Esophagus squamous epithelium (tissue), 4 donors: ENCODE measurements around the gene ICAM2.

ENCODE experiments used
- POLR2A ChIP-seq, 4 donors: fragments of 450-650 bp; IDR thresholded peaks; one replicate each; pipeline ENCODE4 v1.6.1; 2017; ENCODE audit warnings: antibody characterized with exemption in 4 of 4, mild to moderate bottlenecking in 4 of 4, moderate library complexity in 3 of 4
- TF ChIP-seq, protein P1 (sequence below), 6 experiments: fragments of 450-650 bp in 4 of 6; fragments of 200-600 bp in 2 of 6; sonication (generic) in 2 of 6; IDR thresholded peaks; one replicate each; pipeline ENCODE4 v1.5.1; 2016 to 2019; ENCODE audit warnings: antibody characterized with exemption in 6 of 6, mild to moderate bottlenecking in 4 of 6, moderate library complexity in 4 of 6

GRCh38 chr17:63996430-63997182 lies 23.8 kb downstream of the ICAM2 start:
- TF ChIP-seq, protein P1, sequence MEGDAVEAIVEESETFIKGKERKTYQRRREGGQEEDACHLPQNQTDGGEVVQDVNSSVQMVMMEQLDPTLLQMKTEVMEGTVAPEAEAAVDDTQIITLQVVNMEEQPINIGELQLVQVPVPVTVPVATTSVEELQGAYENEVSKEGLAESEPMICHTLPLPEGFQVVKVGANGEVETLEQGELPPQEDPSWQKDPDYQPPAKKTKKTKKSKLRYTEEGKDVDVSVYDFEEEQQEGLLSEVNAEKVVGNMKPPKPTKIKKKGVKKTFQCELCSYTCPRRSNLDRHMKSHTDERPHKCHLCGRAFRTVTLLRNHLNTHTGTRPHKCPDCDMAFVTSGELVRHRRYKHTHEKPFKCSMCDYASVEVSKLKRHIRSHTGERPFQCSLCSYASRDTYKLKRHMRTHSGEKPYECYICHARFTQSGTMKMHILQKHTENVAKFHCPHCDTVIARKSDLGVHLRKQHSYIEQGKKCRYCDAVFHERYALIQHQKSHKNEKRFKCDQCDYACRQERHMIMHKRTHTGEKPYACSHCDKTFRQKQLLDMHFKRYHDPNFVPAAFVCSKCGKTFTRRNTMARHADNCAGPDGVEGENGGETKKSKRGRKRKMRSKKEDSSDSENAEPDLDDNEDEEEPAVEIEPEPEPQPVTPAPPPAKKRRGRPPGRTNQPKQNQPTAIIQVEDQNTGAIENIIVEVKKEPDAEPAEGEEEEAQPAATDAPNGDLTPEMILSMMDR (IDR thresholded peaks at IDR 0.05): no peak
- no peak for TF ChIP-seq POLR2A (IDR thresholded peaks at IDR 0.05)
